HG03457 (cell line): ENCODE measurements around the gene LHFPL5.

ENCODE experiments used
- ATAC-seq: cut with Tn5 transposase; IDR thresholded peaks from one replicate; pipeline ENCODE4 v1.9.1; 2021; ENCODE audit warnings: moderate number of reproducible peaks; ENCODE audit not compliant: unreplicated experiment

Gene LHFPL5

DNA sequence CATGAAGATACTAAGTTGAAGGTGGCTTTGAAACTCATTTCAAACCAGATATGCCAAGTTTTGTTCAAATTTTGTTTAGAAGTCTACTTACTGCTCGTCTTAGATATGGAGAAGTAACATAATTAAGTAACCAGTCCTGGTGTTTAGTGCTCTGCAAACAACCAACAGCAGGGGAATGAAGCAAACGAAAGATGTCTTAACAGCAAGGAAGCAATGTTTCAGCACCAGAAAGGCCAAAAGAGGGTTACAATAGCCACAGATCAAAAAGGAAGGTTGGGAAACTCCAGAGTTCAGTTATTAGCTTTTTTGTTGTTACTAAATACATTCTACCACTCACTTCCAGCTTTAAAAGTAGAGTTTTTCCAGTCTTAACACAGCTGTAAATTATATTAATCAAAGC is 45.1 kb downstream of the LHFPL5 start:
- no peak for ATAC-seq

DNA sequence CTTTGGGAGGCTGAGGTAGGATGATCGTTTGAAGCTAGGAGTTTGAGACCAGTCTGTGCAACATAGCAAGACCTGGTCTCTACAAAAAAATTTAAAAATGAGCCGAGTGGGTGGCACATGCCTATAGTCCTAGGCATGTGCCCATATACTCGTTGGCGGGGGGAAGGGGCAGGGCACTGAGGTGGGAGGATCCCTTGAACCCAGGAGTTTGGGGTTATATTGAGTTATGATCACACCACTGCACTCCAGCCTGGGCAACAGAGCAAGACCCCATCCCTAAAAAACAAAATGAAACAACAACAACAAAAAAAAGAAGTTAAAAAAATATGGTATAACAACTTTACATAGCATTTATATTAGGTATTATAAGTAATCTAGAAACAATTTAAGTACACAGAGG is 47.8 kb downstream of the LHFPL5 start:
- ATAC-seq, result no peak

DNA sequence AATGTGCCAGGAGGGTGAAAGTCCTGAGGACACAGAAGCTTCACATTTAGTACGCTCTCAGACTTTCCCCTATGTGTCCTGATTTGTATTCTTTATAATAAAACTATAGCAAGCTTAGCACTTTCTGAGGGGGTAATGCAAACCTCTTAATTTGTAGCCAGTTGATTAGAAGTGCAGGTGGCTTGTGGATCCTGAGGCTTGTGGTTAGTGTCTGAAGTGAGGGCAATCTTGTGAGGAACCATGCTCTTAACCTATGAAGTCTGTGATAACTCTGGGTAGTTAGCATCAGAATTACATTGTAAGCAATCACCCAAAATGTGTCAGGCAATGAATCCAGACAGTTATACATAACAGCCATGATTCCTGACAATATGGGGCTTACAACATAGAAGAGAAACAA is 51.1 kb downstream of the LHFPL5 start:
- ATAC-seq, result no peak

DNA sequence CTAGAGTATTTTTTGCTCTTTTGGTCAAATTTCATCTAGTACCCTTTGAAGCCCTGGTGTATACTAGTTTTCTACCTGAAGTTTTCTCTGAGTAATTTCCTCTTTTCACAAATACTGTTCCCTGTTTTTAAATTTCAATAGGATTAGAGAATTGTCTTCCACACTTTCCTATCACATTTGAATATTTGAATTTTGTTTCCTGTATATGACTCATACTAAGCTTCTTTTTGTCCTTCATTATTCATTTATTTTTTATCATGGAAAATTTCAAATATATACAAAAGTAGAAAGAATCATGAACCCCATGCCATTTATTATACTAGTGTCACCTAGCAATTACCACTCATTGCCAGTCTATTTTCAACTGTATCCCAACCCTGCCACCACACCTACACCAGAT is 52.7 kb downstream of the LHFPL5 start:
- no peak for ATAC-seq

DNA sequence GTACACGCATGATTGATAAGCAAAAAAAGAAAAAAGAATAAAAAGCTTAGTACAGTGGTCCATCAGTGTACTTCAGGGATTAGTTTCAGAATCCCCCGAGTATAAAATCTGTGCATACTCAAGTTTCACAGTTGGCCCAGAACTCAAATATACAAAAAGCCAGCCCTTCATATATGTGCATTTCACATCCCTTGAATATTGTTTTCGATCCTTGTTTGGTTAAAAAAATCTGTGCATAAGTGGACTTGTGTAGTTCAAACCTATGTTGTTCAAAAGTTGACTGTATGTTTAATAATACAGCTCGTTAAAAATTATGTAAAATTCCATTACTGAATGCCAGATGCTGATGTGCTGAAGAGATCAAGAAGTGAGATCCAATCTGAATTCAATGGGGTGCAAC is 54.2 kb downstream of the LHFPL5 start:
- no peak for ATAC-seq
